GM12875 (cell line): ENCODE measurements around the gene ZP1.

ENCODE experiments used
- H3K4me3 ChIP-seq: one replicate; pipeline ENCODE4 v1.5.1; 2011; ENCODE audit warnings: low read depth, low read length, control low read depth
- CTCF ChIP-seq: IDR thresholded peaks from 2 replicates; pipeline ENCODE4 v1.5.1; 2011; ENCODE audit warnings: low read depth, mild to moderate bottlenecking, control low read depth, inconsistent platforms, low read length, moderate library complexity, borderline replicate concordance; ENCODE audit not compliant: insufficient read depth

The ZP1 gene

GRCh38 chr11:60845338-60845737 is 22.0 kb upstream of the ZP1 start:
- H3K4me3 ChIP-seq: no peak overlapping the region
- TF ChIP-seq CTCF: no peak

- no peak overlapping the region for H3K4me3 ChIP-seq
- no peak for TF ChIP-seq CTCF
These were observed 20.1 kb upstream of the ZP1 start for GRCh38 chr11:60847281-60847680.

- no peak overlapping the region for H3K4me3 ChIP-seq
- TF ChIP-seq CTCF: no peak
These were observed 19.4 kb upstream of the ZP1 start for GRCh38 chr11:60847896-60848295.

GRCh38 chr11:60848714-60849151 is 18.6 kb upstream of the ZP1 start:
- H3K4me3 ChIP-seq: no peak overlapping the region
- no peak for TF ChIP-seq CTCF

GRCh38 chr11:60849641-60850520 is 17.5 kb upstream of the ZP1 start:
- TF ChIP-seq CTCF: no peak
- no peak overlapping the region for H3K4me3 ChIP-seq

- TF ChIP-seq CTCF: no peak
- no peak overlapping the region for H3K4me3 ChIP-seq
These were observed 15.8 kb upstream of the ZP1 start for GRCh38 chr11:60851327-60852104.
